HEK293T (cell line): ENCODE measurements around the gene SETD1B.

Experiments
- ARNT ChIP-seq: fragments of 450-650 bp; IDR thresholded peaks from 2 replicates; pipeline ENCODE4 v1.6.1; 2017; ENCODE audit warnings: mild to moderate bottlenecking
- FOXK2 ChIP-seq: fragments of 450-650 bp; IDR thresholded peaks from 2 replicates; pipeline ENCODE4 v1.6.1; 2016; ENCODE audit warnings: mild to moderate bottlenecking
- FOXM1 ChIP-seq: fragments of 450-650 bp; IDR thresholded peaks from 2 replicates; pipeline ENCODE4 v1.6.1; 2017; ENCODE audit warnings: mild to moderate bottlenecking, borderline replicate concordance
- HDGF ChIP-seq: fragments of 450-650 bp; IDR thresholded peaks from 2 replicates; pipeline ENCODE4 v1.6.1; 2017; ENCODE audit warnings: antibody characterized with exemption, borderline replicate concordance
- SP1 ChIP-seq: fragments of 450-650 bp; IDR thresholded peaks from 2 replicates; pipeline ENCODE4 v1.6.1; 2017
- SUZ12 ChIP-seq: fragments of 450-650 bp; IDR thresholded peaks from 2 replicates; pipeline ENCODE4 v1.6.1; 2016; ENCODE audit warnings: mild to moderate bottlenecking
- TARDBP ChIP-seq: fragments of 450-650 bp; IDR thresholded peaks from 2 replicates; pipeline ENCODE4 v1.6.1; 2016
- ZNF384 ChIP-seq: fragments of 450-650 bp; IDR thresholded peaks from 2 replicates; pipeline ENCODE4 v1.6.1; 2016

GRCh38 chr12:121779422-121779895 is 24.4 kb upstream of the SETD1B start:
- TF ChIP-seq ARNT (no peak), ZNF384 (no peak), SUZ12 (no peak), SP1 (no peak), TARDBP (no peak), FOXM1 (no peak), HDGF (no peak), FOXK2 (no peak)
